Hematopoietic multipotent progenitor cell treated with erythropoietin and hydrocortisone succinate and interleukin-3 and kit ligand, for 17 days (in vitro differentiated cells): Measurements from ENCODE around the gene REEP1.
"Not testable (repeated sequence)": the region's sequence is repeated elsewhere in the genome, so short reads cannot be mapped to it uniquely, and the experiment has no call there.

Experiments used
- DNase-seq: peaks from one replicate; pipeline ENCODE4 v3.0.0-alpha.2; 2015; ENCODE audit warnings: low spot score

REEP1 gene

GRCh38 chr2:86345783-86346370, 8.5 kb upstream of the REEP1 start:
- DNase-seq = not testable (repeated sequence)

- no peak for DNase-seq
Measured at GRCh38 chr2:86344404-86344803, 7.0 kb upstream of the REEP1 start.

DNA sequence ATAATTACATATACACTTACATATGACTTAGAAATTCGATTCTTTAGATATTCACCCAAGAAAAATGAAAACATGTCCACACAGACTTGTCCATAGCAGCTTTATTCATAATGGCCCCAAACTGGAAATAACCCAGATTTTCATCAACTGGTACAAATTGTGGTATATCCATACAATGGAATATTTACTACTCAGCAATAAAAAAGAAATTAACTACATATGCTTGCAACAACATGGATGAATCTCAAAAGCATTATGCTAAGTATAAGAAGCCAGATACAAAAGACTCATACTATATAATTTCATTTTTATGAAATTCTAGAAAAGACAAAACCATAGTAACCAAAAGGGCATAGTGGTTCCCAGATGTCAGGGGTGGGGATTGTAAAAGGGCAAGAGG, 5.1 kb upstream of the REEP1 start:
- no peak for DNase-seq

GRCh38 chr2:86341470-86341869, 4.0 kb upstream of the REEP1 start:
- no peak for DNase-seq

DNA sequence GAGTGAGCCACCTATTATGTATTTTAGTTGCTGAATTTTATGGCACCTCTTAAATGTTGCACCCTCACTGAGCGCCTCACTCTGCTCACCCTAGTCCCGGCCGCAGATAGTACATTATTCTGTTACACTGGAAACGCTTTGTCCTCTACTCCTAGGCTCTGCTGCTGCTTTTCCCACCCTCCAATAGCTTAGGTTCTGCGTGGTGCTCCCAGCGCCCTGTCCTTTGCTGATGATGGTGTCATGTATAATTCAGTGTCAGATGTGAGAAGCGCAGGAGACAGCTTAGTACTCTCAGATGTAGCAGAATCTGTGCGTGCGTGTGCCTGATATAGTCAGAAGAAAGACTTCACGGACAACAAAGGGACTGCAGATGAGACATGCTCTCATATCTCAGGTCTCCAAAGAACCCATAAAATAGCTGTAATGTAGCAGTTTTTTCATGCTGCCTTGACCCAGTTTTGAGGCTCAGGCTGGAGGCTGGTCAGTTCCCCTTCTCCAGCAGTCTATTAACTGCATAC, 1.4 kb upstream of the REEP1 start:
- DNase-seq = no peak

GRCh38 chr2:86336675-86337243, 667 bp downstream of the REEP1 start:
- DNase-seq = no peak

DNA sequence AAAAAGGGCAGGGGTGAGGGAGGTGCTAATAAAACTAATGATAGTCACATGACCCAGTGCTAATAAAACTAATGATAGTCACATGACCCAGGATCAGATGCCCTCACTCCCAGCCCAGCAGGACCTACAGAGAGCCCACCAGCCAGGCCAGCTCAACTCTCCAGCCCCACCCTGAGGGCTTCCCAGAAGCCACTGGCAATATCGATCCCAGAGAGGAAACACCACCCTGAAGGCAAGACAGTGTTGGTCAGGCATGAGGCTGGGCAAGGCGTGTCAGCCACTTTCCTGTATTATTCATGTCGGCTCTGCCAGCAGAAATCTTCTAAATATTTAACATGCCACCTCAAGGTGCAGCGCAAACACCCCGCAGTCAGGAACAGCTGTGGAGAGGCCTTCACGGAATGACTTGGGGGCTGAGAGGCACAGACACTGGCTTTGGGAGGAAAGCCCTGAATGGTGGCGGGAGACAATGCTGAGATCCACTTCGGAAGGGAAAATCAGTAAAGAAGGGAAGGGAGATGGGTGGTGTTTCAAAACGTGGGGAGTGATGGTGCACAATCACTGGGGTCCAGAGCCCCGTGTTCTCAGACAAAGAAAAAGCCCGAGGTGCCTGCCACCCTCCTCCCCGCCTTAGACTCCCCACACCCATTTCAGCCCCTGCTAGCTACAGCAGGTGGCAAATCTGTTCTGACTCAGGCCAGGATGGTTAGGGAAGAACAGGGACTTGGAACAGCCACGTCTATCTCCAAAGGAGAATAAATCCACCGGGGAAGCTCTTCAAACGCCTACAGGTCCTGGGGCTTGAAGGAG, 1.4 kb downstream of the REEP1 start:
- no peak for DNase-seq

DNA sequence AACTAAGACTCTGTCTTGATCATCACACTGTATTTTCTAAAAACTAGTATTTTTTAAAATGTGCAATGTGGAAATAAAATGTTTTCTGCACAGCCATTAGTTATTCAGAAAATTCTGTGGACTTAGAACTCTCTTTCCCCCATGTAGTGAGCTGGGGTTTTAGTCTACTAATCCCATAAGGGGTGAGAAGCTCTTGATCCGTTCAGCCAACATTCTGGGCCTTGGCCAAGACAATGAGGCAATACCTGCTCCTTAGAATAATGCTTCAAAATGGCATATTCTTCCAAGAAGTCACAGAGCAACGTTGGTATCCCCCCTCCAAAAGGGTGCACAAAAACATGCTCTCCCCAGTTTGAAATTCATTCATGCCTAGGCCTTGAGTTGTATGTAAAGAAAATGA, 4.0 kb downstream of the REEP1 start:
- DNase-seq = no peak

DNA sequence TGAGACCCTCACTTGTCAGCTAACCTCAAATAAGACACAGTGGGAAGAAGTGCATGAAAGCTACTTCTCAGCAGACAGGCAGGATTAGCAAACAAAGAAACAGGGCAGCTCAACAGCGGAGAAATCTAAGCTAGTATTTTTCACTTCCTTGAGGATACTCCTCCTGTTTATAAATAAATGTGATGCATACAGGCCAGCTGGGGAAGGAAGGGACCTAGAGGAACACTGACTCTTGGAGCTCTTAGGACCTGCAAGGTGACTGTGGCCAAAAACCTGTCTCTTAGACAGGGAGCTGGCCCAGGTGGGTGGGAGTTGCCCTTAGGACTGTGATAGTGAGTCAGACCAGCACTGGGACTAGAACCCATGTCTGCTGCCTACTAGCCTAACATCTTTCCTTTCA, 4.8 kb downstream of the REEP1 start:
- DNase-seq = no peak

- DNase-seq = no peak
Measured at GRCh38 chr2:86331384-86331783, 6.0 kb downstream of the REEP1 start.

DNA sequence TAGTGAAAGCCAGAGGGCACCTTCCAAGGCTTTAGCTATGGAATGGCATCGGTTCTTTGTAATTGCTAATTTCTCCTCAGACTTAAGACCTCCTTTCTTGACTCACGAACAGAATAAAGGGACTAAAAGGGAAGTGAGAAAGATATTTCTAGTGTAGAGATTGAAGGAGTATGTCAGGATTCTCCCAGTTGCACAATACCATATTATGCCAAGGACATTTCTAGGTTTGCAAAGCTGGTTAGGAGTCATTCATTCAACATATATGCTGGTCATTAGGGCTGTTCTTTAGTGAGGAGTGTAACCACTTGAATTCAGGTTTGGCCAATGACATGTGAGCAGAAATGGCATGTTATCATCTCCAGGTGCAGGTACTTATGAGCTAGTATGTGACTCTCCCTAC, 7.4 kb downstream of the REEP1 start:
- DNase-seq = no peak

GRCh38 chr2:86323273-86324021, 14.0 kb downstream of the REEP1 start:
- DNase-seq = no peak

DNA sequence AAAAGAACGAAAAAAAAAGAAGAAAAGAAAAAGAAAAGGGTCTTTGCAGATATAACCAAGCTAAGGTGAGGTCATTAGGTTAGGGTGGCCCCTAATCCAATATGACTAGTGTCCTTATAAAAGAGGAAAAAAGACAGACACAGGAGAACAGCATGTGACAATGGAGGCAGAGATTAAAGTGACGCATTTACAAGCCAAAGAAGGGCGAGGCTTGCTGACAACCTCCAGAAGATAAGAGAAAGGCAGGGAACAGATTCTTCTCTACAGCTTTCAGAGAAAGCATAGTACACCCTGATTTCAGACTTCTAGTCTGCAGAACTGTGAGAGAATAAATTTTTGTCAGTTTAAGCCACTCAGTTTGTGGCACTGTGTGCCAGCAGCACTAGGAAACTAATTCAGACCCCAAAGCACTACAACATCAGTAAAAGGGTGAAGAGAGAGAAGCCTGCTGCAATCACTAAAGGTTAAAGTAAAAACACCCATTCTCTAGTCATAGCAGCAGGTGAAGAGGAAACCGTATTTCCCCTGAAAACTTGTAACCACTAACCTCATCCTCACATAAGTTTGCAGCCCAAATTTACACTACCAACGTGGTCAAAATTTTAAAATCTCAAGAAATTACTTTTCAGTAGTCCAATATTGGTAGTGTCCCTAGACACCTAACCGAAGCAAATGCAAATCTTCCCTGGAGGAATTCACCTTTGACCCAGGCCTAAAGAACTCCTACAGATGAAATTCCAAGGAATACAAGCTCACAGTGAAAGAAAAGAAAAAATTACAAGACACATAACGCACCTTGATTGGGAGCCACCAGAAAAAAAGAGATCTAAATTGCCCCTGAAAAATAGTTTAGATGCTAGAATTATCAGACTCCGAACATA, 17.5 kb downstream of the REEP1 start:
- no peak for DNase-seq

GRCh38 chr2:86315084-86315483, 22.3 kb downstream of the REEP1 start:
- DNase-seq = no peak

GRCh38 chr2:86314125-86314524, 23.3 kb downstream of the REEP1 start:
- DNase-seq = no peak

DNA sequence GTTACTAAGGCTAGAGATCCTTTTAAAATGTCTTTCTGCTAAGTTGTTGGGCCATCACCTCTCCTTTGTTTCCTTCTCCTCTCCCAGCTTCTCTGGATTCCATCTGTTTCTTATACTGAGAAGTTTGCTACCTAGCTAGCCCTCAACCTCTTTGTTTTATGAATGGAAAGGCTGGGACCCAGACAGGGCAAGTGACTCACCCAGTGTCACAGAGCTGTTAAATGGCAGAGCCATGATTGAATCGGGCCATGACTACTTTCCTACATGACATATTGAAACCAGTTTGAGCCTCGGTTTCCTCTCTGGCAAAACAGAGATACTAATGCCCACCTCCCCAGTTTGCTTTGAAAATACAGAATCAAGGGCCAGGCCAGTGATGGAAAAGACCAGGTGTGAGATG, 24.1 kb downstream of the REEP1 start:
- DNase-seq = no peak

GRCh38 chr2:86311879-86312278, 25.5 kb downstream of the REEP1 start:
- DNase-seq = no peak

DNA sequence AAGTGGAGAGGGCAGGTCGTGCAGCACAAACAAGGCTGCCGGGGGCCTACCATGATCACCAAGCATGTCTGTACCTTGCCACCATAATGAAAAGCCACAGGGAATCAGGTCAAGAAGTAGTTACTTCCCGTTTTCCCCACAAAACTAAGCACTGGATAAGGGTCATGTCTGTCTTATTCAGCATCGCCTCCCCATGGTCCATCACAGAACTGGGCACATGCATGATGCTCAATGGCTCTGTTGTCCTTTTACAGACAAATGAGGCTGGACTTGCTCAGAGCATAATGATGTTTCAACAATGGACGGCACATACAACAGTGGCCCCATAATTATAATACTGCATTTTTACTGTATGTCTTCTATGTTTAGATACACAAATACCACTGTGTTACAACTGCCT, 27.5 kb downstream of the REEP1 start:
- DNase-seq = no peak

GRCh38 chr2:86308984-86309695, 28.3 kb downstream of the REEP1 start:
- DNase-seq = no peak

GRCh38 chr2:86308356-86308755, 29.1 kb downstream of the REEP1 start:
- DNase-seq = no peak

DNA sequence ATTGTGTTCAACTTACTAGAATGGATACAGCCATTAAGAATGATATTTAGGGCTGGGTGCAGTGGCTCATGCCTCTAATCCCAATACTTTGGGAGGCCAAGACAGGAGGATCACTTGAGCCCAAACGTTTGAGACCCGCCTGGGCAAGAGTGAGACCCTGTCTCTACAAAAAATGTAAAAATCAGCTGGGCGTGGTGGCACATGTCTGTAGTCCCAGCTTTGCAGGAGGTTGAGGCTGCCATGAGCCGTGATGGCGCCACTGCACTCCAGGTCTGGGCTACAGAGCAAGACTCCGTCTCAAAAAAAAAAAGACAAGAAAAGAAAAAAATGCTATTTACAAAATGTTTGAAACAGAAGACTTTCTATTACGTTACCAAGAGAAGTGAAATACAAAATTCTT, 30.0 kb downstream of the REEP1 start:
- DNase-seq = no peak
